SK-N-MC (cell line): ENCODE measurements around the gene HUWE1.

Source experiments
- EZH2 ChIP-seq: fragments of 200-600 bp; sonication (generic); IDR thresholded peaks from one replicate; pipeline ENCODE4 v1.6.1; 2017; ENCODE audit warnings: antibody characterized with exemption
- FOXP2 ChIP-seq: optimal IDR thresholded peaks from 2 replicates; pipeline ENCODE3; 2011; ENCODE audit warnings: mild to moderate bottlenecking, moderate library complexity; ENCODE audit not compliant: insufficient read depth; ENCODE audit errors: extremely low read length, control extremely low read depth

DNA sequence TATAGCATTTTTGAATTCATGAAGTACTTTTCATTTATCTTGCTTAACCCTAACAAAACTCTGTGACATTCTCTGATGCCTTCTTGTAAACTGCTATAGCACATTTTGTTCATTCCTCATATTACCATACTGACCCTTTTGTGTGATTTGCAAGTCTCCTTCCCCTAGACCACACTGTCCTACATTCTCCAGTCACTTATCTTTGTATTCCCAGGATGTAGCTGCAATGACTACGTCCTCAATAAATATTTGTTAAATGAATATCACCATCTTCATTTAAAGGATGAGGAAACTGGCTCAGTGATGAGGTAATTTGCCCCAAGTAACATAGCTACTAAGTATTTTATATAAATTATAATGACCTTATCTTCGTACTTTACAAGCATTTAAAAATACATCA is 11.9 kb downstream of the HUWE1 start:
- TF ChIP-seq FOXP2 (no peak), EZH2 (no peak)
